Pulmonary artery endothelial cell (primary cell): Measurements from ENCODE around the gene TUBA1B. TPM values are rescaled to one million over a fixed set of nuclear protein-coding genes. Genes with fewer than 3 reads are reported as not detected.
A peak's percentile ranks its signal among the peaks of the same experiment; 100 is the strongest.

Experiments
- DNase-seq: peaks from one replicate; pipeline ENCODE4 v3.0.0-alpha.2; 2011; ENCODE audit warnings: low read depth, low spot score
- total RNA-seq: library from RNA; depleted of rRNA; stranded (reverse); fragments of >200 nt; gene quantifications from 2 replicates; pipeline ENCODE4 v1.2.3, GENCODE V29; 2014

TUBA1B gene
- total RNA-seq, 1 donor from 2014 or later, result 2,136 TPM

DNA sequence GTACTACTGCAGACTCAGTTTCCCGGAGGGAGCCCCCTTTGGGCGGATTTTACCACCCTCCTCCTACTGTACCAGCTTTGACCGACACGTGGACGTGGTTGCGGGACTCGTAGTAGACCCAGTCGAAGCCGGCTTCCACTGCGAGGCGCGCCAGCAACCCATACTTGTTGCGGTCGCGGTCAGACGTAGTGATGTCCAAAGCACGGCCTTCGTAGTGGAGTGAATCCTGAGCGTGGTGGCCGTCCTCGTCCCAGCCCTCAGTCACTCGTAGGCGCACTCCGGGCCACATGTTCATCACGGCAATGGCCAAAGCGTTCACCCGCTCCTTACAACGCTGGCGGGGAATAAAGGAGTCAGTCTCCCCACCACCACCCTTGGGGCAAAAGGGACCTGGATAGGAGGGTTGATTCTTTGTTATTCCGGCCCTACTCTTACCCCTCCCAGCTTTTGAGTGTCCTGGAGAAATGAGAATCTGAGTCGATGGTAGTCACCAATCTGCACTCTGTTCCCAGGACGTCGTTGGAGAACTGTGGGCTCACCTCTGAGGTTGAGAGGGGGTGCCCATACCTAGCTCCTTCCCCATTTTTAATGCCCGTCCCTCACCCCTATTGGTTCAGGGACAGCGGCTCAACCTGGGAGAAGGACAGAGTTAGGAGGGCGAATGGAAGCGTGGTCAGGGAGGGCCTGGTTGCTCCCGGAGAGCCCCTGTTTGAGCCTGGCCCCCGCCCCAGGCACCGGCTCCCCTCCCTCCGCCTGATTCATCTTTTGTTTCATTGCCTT, 39.9 kb downstream of the TUBA1B start:
- no peak for DNase-seq

DNA sequence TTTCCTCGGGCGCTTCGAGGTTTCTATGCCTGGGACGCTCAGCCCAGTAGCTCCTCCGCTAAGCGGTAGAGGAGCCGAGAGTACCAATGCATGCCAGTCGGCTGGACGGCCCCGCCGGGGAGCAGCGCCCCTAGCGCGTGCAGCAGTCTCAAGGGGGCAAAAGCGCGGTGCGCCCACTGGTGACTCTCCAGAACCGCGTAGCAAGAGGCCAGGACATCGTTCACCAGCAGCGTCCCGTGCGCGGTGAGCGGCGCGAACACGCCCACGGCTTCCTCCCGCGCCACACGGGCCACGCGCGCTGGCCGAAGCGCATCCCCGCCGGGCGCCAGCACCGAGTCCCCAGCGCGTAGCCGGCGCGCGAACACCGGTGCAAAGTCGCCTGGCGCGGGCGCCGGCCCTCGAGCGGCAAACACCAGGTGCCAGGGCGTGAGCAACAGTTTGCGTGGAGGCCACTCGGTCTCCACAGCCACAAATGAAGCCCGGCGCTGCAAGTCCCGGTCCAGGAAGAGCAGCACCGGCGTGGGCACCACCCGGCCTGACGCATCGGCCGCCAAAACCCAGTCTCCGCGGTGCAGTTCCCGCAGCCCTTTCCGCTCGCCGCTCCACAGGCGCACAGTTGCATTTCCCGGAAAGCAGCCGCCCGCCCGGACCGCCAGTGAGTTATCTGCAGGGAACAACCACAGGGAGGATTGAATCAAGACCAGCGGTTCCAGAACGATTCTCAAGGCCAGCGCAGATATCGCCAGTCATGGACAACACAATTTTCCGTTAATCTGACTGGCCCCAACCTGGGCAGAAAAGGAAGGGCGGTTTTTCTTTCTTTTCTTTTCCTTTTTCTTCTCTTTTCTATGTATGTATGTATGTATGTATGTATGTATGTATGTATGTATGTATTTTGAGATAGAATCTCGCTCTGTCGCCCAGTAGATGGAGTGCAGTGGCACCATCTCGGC, 41.1 kb downstream of the TUBA1B start:
- no peak for DNase-seq

DNA sequence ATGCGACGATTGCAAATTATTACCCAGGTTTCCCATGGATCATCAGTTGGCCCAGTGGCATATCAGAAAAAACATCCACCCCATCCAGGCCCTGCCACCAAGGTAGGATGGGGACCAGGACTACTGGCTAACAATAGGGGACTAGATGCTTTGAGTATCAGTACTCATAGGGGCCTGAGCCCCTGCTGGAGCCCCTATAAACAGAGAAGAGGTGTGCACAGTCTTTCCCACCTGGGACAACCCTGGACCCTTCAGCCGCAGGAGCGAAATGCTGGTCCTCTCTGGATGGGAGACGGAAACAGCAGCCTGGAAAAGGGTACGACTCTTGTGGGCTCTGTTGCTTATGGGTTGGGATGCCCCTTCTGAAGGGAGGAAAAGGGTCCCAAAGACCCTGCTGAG, 42.3 kb downstream of the TUBA1B start:
- no peak for DNase-seq

DNA sequence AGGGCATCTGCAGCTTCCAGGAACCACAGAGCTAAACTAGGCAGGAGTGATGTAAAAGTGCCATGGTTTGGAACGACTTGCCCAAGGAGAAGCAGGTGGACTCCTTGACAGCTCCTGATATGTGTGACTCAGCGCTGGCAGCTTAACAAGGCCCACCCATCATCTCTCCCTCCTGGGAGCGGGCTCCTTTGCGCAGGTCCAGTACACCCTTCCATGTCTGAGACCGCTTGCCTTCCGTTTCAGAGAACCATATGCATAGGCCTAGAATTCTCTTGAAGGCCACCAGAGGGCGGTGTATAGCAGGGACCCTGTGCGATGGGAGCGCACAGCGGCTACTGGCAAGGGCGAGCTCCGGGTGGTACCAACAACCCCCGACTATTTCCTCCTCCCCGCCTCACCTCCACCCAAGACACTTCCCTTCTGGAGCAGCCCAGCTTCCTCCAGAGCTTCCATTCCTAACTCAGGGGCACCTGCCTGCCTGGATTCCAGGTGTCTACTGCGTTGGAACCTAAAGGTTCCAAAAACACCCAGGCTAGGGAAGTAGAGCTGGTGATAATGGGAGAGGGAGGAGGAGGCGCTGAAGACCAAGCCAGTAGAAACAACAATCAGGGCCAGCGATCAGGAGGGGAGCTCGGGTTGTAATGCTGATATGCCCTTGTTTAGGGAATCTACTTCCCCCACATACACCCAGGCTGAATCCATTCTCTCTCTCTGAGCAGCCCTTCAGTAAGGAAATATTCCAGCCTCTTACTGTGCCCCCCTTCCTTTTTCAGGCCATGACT, 42.9 kb downstream of the TUBA1B start:
- peak; percentile 78 for DNase-seq

GRCh38 chr12:49086116-49086515, 45.1 kb downstream of the TUBA1B start:
- no peak for DNase-seq

DNA sequence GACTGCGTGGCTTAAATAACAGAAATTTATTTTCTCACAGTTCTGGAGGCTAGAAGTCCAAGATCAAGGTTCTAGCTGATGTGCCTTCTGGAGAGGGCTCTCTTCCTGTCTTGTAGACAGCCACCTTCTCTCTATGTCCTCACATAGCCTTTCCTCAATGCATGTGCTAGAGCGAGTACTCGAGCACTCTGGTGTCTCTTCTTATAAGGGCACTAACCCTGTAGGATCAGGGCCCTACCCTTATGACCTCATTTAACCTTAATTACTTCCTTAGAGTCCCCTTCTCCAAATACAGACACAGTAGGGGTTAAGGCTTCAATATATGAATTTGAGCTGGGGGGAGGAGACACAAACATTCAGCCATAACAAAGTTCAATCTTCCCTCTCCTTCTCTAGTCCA, 46.8 kb downstream of the TUBA1B start:
- no peak for DNase-seq

DNA sequence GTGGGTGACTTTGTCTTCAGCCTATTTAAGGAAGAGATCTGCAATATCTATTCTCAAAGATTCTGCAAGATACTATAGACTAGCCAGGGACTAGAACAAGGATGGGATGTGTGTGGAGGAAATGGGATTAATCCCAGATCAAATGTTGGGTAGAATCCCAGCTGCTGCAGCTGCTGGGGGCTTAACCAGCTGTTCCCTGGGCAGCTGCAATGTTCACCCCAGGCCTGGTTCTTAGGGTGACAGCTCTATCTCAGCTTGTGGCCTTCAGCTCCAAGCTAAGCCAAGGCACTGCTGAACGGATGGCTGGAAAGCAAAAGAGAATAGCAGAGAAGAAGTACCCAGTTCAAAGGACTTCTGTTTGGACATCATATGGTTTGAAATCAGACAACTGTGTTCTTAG, 51.4 kb downstream of the TUBA1B start:
- DNase-seq, result no peak

Other genes starting within 250 kb of the TUBA1B start
- gene FKBP11, start 205.9 kb downstream of the TUBA1B start, total RNA-seq, result 20.6 and 23.0 TPM in 2 replicates
- 46.8 and 56.2 TPM in 2 replicates for gene ARF3, start 173.9 kb downstream of the TUBA1B start, total RNA-seq
- under 0.01 TPM in 1 of 2 replicates, not detected in the other for gene WNT10B, start 159.7 kb downstream of the TUBA1B start, total RNA-seq
- gene WNT1, start 153.1 kb downstream of the TUBA1B start, total RNA-seq, result not detected in 2 replicates
- 0.14 and 0.26 TPM in 2 replicates for gene DDN, start 132.0 kb downstream of the TUBA1B start, total RNA-seq
- 41.2 and 64.7 TPM in 2 replicates for gene PRKAG1, start 112.6 kb downstream of the TUBA1B start, total RNA-seq
- 29.7 and 36.8 TPM in 2 replicates for gene KMT2D, start 70.6 kb downstream of the TUBA1B start, total RNA-seq
- gene RHEBL1, start 61.4 kb downstream of the TUBA1B start, total RNA-seq, result 2.2 and 3.0 TPM in 2 replicates
- gene DHH, start 36.6 kb downstream of the TUBA1B start, total RNA-seq, result 5.8 and 18.8 TPM in 2 replicates
- gene LMBR1L, start 20.5 kb downstream of the TUBA1B start, total RNA-seq, result 69.8 and 73.5 TPM in 2 replicates
- 1,067 and 1,186 TPM in 2 replicates for gene TUBA1A, start 57.7 kb upstream of the TUBA1B start, total RNA-seq
- 419 and 740 TPM in 2 replicates for gene TUBA1C, start 133.7 kb upstream of the TUBA1B start, total RNA-seq
- gene PRPH, start 163.8 kb upstream of the TUBA1B start, total RNA-seq, result 0.26 and 0.53 TPM in 2 replicates
- 16.9 and 19.6 TPM in 2 replicates for gene TROAP, start 191.9 kb upstream of the TUBA1B start, total RNA-seq
- gene C1QL4, start 205.8 kb upstream of the TUBA1B start, total RNA-seq, result 0.04 and 0.13 TPM in 2 replicates
- 0.79 and 0.85 TPM in 2 replicates for gene DNAJC22, start 215.5 kb upstream of the TUBA1B start, total RNA-seq
- 44.5 and 45.5 TPM in 2 replicates for gene SPATS2, start 236.1 kb upstream of the TUBA1B start, total RNA-seq